ENCODE measurements around the gene COCH.
"Not testable (repeated sequence)": the region's sequence is repeated elsewhere in the genome, so short reads cannot be mapped to it uniquely, and the experiment has no call there.

The COCH gene

GRCh38 chr14:30933937-30934336 lies 59.6 kb downstream of the COCH start:
- DNase-seq, result not testable (repeated sequence)

GRCh38 chr14:30935445-30935844 lies 61.1 kb downstream of the COCH start:
- DNase-seq, result no peak

GRCh38 chr14:30938617-30939016 lies 64.3 kb downstream of the COCH start:
- no peak for DNase-seq
